Measurements from ENCODE around the gene ACTN1. TPM values are rescaled to one million over a fixed set of nuclear protein-coding genes. Genes with fewer than 3 reads are reported as not detected.

Gene ACTN1
- total and polyA plus RNA-seq, 2 of the 8 experiments (the other 6 are each of a cell fraction or from before 2014, with no cell fraction given): 236 to 262 TPM

GRCh38 chr14:68945190-68945584 lies 33.9 kb downstream of the ACTN1 start:
- CTCF ChIA-PET (ENCODE audit: partially characterized antibody): interaction anchor here (1.0 to 19.1 kb wide), 6 partner anchors 9 to 148 kb away, joined by 3 to 291 read pairs (median 4); no protein-coding TSS in a partner anchor
- H2BK20ac ChIP-seq (ENCODE audit: low read length): peak overlapping the region; percentile 13; the same call in 1 of the 2 replicates
- peaks cover 12 to 46% of the 10 kb centered on the region in 2 experiments for H4K20me1 ChIP-seq (replicated peaks in 1 of 2; ENCODE audit: control insufficient read depth in 1 of 2, insufficient read depth in 2 of 2, low read length in 2 of 2)
- H3K36me3 ChIP-seq (ENCODE audit: control insufficient read depth in 2 of 4, insufficient read depth in 4 of 4, low read length in 3 of 4): no peaks in the 10 kb centered on the region
- H3K23ac ChIP-seq (ENCODE audit: insufficient read length): no peak overlapping the region
- H3K14ac ChIP-seq (ENCODE audit: insufficient read length): no peak overlapping the region
- POLR2A ChIA-PET (ENCODE audit: partially characterized antibody): interaction anchor here (0.5 to 2.2 kb wide), 4 partner anchors 10 to 1724 kb away, joined by 3 to 8 read pairs (median 4); no protein-coding TSS in a partner anchor
- DNase-seq (ENCODE audit: low read depth in 1 of 2, low spot score in 2 of 2): no peak
- no peak overlapping the region for H2AFZ ChIP-seq (ENCODE audit: low read length)
- peak overlapping the region; percentile 40; the same call in 1 of the 2 replicates for H2AK5ac ChIP-seq (ENCODE audit: low read depth, low read length)
- no peak overlapping the region for H3K4ac ChIP-seq (replicated peaks; ENCODE audit: insufficient read length, low read depth, low read length)
- 0 out of 2 replicates have a peak overlapping the region, but pooled peaks have one; percentile 17 for H2BK12ac ChIP-seq (ENCODE audit: low read depth, low read length)
- no peak overlapping the region for H4K5ac ChIP-seq (ENCODE audit: insufficient read length, low read depth, low read length)
- peaks cover 0 to 36% (median 16%) of the 10 kb centered on the region in 4 experiments; a peak in 6 of 7 replicates for H3K4me1 ChIP-seq (replicated peaks in 1 of 4; ENCODE audit: control insufficient read depth in 3 of 4, insufficient read depth in 4 of 4, low read length in 3 of 4)
- no peak for FAIRE-seq
- H3K9me3 ChIP-seq (ENCODE audit: insufficient read depth in 2 of 2, low read depth in 1 of 2, low read length in 1 of 2): no peaks in the 10 kb centered on the region
- H3K4me2 ChIP-seq (ENCODE audit: insufficient read depth in 1 of 2, low read depth in 2 of 2, low read length in 2 of 2): no peak overlapping the region
- no peaks in the 10 kb centered on the region for H3K27me3 ChIP-seq (replicated peaks in 1 of 4; ENCODE audit: control insufficient read depth in 3 of 4, extremely low read depth in 1 of 4, insufficient read depth in 3 of 4, low read length in 3 of 4)
- peaks cover 41% of the 10 kb centered on the region for H3K79me1 ChIP-seq (ENCODE audit: low read depth, low read length)
- peaks cover 13 to 97% of the 10 kb centered on the region in 2 experiments for H3K79me2 ChIP-seq (ENCODE audit: control insufficient read depth in 1 of 2, insufficient read depth in 2 of 2, low read length in 2 of 2)
- no peak overlapping the region for H3K4me3 ChIP-seq (ENCODE audit: extremely low read depth in 1 of 4, insufficient read depth in 2 of 4, low read depth in 3 of 4, low read length in 4 of 4)
- H4K8ac ChIP-seq (ENCODE audit: extremely low read depth, insufficient read depth, low read length): no peak overlapping the region
- H2BK120ac ChIP-seq (replicated peaks; ENCODE audit: low read depth, low read length): no peak overlapping the region
- WGBS, 2 experiments (ENCODE audit: extremely low coverage in 1 of 2, insufficient coverage in 1 of 2, insufficient read length in 1 of 2, insufficient replicate concordance in 2 of 2, low coverage in 1 of 2, low lambda C conversion rate in 2 of 2, missing lambda C conversion rate in 1 of 2): 90% methylated on average over 4 of the region's 4 CpGs; no CpG with 5 or more reads in 1 of the 2 experiments
- H2BK5ac ChIP-seq (ENCODE audit: low read depth, low read length): peak overlapping the region; percentile 52; the same call in 1 of the 2 replicates
- H4K91ac ChIP-seq (replicated peaks; ENCODE audit: insufficient read length, low read length): no peak overlapping the region
- H3K23me2 ChIP-seq (ENCODE audit: low read depth, low read length): no peaks in the 10 kb centered on the region; the same call in 1 of the 2 replicates
- no peak overlapping the region for H3K27ac ChIP-seq (ENCODE audit: low read depth, low read length)
- H3K9ac ChIP-seq (replicated peaks in 1 of 4; ENCODE audit: extremely low read depth in 1 of 4, low read depth in 3 of 4, low read length in 3 of 4): no peak overlapping the region
- H2BK15ac ChIP-seq (ENCODE audit: low read length): no peak overlapping the region
- no peak overlapping the region for H3K18ac ChIP-seq (ENCODE audit: extremely low read depth, low read length)
- H3K56ac ChIP-seq (replicated peaks; ENCODE audit: insufficient read length, low read depth, low read length): no peak overlapping the region
- TF ChIP-seq KDM1A (IDR thresholded peaks at IDR 0.05; ENCODE audit: borderline replicate concordance, low read length) (no peak), JUND (IDR thresholded peaks at IDR 0.05; ENCODE audit: low read length) (no peak), TBP (IDR thresholded peaks at IDR 0.05; ENCODE audit: low read depth, low read length) (no peak), SUZ12 (IDR thresholded peaks at IDR 0.05; ENCODE audit: low read length) (no peak)

All from H1 (cell line).